ENCODE results near the gene ATP6V0E1.

- TF ChIP-seq POLR2A (IDR thresholded peaks at IDR 0.05), result no peak
- no peak for TF ChIP-seq CTCF (IDR thresholded peaks at IDR 0.05)
These were observed 9.6 kb upstream of the ATP6V0E1 start for GRCh38 chr5:172973931-172974330.

Measured in body of pancreas (tissue), 4 donors.